HG02678 (cell line): ENCODE measurements around the gene FABP3.
A peak's percentile ranks its signal among the peaks of the same experiment; 100 is the strongest.

Source experiments
- ATAC-seq: cut with Tn5 transposase; IDR thresholded peaks from one replicate; pipeline ENCODE4 v1.9.1; 2021; ENCODE audit warnings: mild to moderate bottlenecking, moderate library complexity; ENCODE audit not compliant: unreplicated experiment

Gene FABP3

DNA sequence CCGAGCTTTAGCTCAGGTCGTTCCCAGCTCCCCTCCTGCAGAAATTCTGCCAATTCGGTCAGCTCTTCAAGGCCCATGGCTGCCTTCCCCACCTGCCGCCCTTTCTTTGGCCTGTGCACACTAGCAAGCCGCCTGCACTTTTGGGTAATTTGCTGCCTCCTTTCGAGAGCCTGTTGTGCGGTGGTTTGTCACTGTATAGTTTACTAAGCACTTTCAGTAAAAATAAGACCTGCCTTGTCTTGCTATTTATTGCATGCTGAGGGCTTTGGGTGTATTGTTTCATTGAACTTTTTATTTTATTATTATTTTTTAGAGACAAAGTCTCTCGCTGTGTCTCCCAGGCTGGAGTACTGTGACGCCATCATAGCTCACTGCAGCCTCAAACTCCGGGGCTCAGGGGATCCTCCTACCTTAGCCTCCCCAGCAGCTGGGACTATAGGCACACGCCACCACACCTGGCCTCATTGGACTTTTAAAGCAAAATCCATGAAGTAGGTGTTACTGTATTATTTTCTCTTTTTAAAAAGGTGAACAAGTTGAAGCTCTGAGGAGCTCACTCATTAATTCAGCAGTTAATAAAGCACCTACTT is 1.1 kb upstream of the FABP3 start:
- ATAC-seq, result no peak

DNA sequence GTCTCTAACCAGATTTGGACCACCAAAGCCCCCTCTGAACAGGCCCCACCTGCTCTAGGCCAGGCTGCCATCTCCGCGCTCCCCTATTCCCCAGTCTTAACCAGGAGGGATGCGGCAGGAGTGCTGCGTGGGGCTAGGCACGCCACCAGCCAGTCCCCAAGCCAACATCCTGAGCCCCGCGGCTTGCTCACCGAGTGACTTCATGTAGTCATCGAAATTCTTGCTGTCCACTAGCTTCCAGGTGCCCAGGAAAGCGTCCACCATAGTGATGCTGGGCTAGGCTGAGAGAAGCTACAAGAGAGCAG is 173 bp downstream of the FABP3 start:
- ATAC-seq, result no peak

DNA sequence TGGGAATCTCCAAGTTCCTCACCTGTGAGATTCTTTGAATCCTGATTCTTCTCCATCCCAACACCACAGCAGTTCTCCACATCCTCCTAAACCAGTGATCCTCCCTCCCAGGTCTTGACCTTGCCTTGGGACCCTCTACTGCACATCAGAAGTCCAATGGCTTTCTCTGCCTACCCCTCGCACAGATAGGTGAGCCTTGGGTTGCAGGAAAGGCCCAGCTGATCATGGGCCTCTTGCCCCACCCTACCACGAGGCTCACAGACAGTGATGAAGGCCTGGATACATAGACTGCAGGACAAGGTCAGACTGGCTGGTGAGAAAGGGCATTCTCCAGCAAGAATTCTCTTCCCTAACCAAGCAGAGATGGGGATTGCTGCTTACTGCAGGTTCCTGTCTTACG is 825 bp downstream of the FABP3 start:
- no peak for ATAC-seq

DNA sequence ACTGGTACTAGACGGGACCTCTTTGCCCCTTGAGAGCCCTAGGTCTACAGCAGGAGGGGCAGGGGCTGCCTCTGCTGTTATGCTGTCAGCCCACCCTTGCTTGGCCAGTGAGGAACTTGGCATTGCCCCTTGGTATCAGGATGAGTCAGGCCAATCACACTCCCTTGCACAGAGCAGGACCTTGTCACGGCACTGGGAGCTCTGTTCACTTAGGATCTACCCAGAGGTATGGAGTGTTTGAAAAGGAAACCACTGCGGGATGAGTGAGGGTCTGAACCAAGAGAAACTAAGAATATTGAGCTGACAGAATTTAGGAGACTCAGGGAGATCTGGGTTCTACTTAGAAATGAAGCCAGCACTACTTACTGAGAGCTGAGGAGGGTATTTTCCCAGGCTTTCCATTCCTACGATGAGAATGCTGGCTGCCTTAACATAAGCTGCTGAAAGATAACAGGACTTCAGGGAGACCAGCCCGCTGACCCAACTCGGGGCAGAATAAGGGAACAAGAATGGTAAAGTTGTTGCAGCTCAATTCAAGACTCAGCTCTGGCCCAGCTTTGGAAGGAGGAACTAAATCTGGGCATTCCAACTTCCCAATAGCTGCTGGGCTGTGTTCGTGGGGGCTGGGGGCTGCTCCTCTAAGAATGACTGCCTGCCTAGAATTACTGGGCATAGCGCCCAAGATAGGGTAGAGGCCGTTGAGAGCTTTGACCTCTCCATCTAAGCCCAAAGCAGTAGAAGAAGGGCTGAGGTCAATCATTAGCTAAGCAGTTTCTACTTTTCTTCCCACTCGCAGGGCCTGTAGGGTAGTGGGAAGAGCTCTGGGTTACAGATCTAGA is 1.5 kb downstream of the FABP3 start:
- ATAC-seq, result no peak

DNA sequence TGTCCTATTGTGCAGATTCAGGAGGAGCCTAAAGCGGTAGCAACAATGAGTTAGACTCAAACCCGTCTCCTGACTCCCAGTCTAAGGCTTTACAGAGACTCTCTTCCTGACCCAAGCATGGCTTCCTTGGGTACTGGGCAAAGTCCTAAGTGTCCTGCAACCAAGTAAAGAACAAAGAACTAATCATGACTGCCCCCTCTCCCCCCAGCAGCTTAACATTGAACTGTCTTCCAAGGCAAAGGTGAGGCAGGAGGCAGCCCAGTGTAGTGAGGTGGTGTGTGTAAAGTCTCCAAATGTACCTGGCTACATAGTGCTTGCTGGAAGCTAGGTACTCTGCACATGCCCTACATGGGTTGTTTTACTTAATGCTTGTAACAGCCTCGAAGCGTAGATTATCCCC is 2.3 kb downstream of the FABP3 start:
- ATAC-seq, result no peak

DNA sequence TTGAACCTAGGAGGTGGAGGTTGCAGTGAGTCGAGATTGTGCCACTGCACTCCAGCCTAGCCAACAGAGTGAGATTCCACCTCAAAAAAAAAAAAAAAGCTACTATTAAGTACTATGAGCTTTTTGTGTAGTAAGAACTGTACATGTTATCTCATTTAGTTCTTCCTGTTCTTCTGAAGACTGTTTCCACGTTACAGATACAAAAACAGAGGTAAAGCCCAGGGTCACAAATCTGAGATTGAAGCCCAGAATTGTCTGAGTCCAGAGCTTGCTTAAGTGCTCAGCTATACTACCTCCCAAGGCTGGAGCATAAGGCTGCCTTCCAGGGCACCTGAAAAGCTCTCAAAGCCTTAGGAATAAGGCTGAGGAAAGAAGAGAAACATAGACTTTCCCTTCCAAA is 2.9 kb downstream of the FABP3 start:
- no peak for ATAC-seq

DNA sequence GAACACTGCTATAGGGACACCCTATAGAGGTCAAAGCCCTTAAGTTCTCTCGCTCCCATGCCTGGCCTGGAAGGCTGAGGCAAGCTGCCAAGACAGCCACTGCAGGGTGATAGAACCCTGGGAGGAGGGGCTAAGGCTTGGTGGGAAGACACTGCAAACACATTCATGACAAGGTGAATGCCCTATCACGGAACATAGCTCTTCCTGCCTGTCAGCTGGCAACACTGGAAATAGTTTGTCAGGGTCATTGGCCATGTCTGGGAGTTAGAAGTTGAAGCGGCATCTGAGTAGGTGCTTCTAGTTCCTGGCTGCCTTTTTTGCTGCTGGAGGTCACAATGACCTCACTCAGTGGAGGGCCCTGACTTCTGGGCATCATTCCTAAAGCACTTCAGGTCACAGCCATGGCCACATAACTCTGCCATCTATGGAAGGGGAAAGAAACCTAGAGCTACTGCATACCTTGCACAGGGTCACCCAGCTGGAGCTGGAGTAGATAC is 4.2 kb downstream of the FABP3 start:
- ATAC-seq, result no peak

DNA sequence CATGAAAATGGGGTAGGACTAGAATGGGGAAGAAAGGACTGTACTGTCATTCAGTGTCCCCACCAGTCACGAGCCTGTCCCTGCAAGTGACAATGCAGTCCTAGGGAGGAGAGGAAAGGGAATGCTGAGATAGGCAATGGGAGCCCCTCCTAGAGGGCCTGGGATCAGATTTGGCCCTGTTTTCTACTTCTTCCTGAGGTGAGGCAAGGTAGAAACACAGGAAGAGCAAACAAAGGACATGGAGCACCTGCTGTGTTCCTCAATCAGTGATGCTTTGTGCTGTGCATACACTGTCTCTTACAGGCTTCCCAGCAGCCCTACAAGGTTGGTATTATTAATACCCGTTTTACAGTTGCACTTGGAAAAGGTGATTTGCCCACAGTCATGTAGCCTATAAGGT is 6.1 kb downstream of the FABP3 start:
- no peak for ATAC-seq

DNA sequence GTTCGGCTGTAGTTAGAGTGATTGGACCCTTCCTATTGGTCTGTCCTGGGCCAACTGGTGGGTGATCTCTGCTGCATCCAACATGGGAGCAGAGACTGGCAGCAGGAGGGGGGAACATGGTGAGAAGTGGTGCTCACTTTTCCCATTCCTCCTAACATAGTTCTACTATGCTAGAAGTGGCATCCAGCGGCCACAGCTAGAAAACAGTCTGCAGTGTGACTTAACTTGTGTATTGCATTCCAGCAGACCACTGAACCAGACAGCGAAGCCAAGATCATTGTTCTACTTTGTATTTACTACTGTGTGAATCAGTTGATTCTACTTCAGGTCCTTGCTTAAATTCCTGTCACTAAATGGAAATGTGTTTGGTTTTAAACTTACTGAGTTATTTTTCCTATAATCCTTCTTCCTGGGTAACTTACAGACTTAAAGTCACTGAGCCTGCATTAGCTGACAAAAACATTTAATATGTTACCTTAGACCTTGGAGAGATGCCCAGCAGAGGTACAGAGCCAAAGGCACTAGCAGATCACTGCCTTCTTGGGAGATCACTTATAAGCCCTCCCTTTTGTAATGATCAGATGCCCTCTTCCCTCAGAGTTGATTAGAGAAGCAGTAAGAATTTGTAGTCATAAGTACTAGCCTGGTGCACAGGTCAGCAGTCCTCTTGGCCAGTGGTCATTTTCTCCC is 8.2 kb downstream of the FABP3 start:
- ATAC-seq, result no peak

DNA sequence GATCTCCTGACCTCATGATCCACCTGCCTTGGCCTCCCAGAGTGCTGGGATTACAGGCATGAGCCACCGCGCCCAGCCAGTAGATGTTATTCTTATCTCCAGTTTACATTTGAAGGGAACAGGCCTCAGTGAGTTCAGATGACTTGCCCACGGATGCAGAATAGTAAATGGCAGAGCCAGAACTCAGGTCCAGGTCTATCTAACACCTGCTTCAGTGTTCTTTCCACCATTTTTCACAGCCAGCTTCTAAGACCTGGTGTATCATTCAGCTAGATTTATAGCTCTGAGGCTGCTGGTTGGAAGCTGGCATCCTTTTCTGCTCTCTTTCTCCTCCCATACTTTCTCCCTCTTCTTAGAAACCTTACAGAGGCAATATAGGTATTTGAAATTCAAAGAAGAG is 10.8 kb downstream of the FABP3 start:
- no peak for ATAC-seq

DNA sequence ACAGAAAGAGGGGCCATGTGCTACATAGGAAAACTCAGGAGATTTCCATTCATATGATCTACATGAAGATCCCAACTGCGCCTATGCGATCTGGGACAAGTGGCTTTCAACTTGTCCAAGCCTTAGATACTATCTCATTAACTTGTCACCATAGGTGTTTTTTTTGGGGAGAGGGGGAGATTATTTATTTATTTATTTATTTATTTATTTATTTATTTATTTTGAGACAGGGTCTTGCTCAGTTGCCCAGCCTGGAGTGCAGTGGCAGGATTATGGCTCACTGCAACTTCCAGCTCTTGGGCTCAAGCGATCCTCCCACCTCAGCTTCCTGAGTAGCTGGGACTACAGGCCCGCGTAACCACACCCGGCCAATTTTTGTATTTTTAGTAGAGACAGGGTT is 11.3 kb downstream of the FABP3 start:
- ATAC-seq, result no peak

DNA sequence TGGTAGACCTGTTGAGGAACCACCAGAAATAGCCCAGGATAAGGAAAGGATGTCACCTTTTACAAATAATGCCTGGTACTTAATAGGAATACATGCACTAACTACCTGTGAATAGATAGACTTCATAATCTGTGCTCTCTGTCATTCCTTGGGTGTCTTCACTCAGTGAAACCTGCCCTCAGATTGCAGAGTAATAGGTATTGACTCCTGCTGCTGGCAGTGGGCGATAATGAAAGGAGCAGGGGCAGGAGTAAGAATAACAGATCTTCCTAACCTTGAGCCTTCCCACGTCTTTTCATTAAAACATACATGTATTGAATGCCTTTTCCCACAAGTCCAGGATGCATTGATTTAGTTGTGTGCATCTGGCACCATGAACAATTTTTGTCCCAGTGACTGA is 16.4 kb downstream of the FABP3 start:
- ATAC-seq, result no peak

DNA sequence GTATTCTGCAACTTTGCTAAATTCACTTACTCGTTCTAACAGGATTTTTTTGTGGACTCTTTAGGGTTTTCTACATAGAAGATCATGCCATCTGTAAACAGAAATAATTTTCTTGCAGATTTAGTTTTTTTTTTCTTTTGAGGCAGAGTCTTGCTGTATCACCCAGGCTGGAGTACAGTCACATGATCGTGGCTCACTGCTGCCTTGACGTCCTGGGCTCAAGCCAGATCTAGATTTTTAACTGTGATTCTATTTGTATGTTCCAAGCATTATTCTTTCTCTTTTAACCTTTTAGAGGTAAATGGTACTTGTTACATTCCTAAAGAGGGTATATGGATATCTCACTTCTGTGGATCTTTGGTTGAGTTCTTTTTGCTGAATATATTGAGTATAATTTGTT is 18.6 kb downstream of the FABP3 start:
- no peak for ATAC-seq

DNA sequence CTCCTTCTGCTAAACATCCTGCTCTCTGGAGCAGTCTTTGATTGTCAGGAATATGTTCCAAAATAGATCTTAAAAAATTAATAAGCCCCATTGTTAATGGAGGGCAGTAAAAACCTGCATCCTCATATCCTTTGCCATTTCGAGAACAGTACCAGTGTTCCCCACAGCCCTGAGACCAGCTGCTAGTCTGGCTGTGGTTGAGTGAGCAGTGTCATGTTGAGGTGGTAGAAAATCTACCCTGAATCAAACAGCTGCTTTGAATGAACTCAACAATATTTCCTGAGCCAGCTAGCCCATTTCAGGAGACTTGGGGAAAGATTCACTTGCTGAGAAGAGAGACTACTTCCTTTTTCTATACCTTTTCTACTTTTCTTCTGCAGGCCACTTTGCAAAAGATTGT is 24.4 kb downstream of the FABP3 start:
- peak; percentile 67 for ATAC-seq

DNA sequence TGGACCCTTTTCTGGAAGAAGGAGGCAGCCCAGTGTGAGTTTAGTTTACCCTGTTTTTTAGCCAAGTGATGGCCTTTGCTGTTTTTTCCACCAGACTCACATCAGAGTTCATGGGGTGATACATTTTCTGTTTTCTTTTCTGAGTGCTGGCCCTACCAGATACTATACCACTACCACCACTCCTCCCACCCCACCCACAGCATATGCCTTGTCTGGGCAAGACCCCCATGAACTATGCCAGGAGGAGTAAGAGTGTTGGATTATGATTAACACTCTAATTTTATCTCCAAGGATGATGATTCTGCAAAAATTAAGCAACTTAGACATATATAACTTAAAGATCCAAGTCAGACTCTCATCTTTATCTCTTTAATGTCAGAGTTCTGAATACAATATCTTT is 26.1 kb downstream of the FABP3 start:
- ATAC-seq, result no peak

DNA sequence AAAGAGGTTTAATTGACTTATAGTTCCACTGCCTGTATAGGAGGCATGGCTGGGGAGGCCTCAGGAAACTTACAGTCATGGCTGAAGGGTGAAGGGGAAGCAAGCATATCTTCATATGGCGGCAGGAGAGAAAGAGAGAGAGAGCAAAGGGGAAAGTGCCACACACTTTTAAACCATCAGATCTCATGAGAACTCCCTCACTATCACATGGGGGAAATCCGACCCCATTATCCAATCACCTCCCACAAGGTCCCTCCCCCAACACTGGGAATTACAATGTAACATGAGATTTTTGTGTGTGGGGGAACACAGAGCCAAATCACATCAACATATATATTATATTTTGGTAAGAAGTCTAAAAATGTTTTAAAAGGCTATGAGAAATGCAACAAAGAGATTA is 27.2 kb downstream of the FABP3 start:
- ATAC-seq, result no peak

DNA sequence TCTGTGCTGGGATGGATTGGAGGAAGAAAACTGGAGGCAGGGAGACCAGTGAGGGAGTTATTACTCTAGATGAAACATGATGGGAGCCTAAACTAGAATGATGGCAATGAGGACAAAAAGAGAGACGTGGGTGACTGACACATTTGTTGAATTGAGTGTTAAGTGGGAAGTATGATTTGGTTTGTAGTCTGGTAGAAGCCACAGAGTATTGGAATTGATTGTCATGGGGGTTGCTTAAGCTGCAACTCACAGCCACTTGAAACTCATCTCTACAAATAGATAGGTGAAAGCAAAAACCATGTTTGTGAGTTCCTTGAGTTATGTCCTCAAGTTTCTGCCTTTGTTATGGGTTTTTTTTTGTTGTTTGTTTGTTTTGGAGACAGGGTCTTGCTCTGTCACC is 28.4 kb downstream of the FABP3 start:
- no peak for ATAC-seq

DNA sequence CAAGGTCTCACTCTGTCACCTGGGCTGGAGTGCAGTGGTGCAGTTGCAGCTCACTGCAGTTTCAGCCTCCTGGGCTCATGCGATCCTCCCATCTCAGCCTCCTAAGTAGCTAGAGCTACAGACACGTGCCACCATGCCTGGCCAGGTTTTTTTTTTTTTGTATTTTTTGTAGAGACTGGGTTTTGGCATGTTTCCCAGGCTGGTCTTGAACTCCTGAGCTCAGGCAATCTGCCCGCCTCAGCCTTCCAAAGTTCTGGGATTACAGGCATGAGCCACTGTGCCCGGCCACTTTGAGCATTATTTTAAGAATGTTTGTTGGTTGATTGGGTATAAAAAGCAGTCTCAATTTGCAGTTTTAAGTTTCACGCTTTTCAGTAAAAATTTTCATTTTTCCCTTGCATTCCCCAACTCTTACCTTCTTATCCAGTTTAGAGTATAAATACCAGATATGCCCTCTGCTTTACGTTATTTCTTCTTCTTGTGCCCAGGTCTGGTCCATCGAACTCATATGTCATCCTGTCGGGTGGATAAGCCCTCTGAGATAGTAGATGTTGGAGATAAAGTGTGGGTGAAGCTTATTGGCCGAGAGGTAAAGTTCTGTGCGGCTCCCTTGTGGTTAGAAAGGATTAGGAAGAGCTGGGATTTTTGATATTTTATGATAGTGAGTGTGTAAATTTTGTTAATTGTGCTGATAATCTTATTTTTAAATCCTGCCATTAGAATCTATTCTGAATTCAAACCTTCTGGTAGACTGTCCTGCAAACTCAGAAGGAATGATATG is 36.0 kb downstream of the FABP3 start:
- ATAC-seq, result no peak

DNA sequence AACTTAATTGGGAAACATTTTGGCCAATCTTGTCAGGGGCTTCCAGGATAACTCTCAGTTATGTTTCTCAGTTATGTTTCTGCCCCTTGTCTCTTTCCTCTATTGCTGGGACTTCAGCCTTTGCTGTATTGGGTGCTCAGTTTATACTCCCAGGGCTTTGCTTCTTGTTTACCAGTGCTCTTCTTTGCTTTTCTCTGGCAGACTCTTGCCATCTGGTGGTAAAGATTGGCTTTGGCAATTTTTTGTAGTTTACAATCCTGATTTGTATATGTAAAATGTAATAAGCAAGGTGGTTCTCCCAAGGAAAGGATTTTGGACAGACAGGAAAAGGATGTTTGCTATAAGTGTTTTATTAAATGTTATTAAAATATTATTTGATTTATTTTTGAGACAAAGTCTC is 37.9 kb downstream of the FABP3 start:
- no peak for ATAC-seq

DNA sequence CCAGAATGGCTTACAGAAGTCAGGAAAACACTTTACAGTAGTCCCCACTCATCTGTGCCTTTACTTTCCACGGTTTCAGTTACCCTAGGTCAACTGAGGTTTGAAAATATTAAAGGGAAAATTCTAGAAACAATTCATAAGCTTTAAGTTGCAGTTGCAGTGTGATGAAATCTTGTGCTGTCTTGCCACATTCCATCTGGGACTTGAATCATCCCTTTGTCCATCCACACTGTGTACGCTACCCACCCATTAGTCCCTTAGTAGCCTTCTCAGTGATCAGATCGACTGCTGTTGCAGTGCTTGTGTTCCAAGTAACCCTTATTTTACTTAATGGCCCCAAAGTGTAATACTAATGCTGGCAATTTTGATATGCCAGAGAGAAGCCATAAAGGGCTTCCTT is 45.5 kb downstream of the FABP3 start:
- ATAC-seq, result no peak

DNA sequence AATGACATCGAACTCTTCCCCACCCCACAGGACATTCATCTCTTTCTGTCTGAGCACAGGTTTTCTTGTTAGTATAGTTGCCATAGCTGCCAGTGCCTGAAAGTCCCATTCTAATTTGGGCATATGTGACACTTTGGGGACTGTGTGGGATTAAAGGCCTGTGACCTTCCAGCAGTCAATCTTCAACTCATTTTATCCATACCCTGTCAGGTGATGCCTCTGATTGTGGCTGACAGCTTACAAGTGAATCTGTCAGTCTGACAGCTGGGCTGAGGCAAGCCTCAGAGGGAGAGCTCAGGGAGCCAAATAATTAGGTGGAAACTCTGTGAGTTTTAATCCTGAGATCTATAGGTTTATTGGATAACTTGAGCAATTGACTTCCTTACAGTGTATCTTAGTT is 46.4 kb downstream of the FABP3 start:
- ATAC-seq, result no peak

DNA sequence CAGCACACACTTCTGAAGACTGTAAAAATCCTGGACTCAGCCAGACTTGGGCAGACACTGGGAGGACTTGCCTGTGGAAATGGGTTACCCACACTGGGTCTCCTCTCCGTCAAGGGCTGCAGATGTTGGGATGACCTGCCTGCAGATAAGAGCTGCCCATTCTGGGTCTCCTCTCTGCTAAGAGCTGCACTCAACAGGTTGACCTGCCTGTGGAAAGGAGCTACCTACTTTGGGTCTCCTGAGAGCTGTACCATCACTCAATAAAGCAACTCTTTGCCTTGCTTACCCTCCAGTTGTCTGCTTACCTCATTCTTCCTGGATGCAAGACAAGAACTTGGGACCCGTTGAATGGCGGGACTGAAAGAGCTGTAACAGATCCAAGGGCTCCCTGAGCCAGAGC is 47.9 kb downstream of the FABP3 start:
- ATAC-seq, result no peak
